Posterior cingulate gyrus (tissue), 11 donors: ENCODE results near the gene LSM14A.
"Not testable (repeated sequence)": the region's sequence is repeated elsewhere in the genome, so short reads cannot be mapped to it uniquely, and the experiment has no call there.

ENCODE experiments used
- DNase-seq, 10 donors: peaks; one replicate each; pipeline versions ENCODE4 v3.0.0 to v3.0.0-alpha.2; 2020 to 2021; ENCODE audit warnings: mixed read lengths in 3 of 10
- intact Hi-C: fragments of 100-400 bp; cut with DNase I; formaldehyde crosslinking; loops from one replicate; pipeline ENCODE4 v1.15.1; 2023

LSM14A gene

GRCh38 chr19:34188408-34188807 is 16.1 kb downstream of the LSM14A start:
- DNase-seq = no peak
- intact Hi-C loops = no loop called here

DNA sequence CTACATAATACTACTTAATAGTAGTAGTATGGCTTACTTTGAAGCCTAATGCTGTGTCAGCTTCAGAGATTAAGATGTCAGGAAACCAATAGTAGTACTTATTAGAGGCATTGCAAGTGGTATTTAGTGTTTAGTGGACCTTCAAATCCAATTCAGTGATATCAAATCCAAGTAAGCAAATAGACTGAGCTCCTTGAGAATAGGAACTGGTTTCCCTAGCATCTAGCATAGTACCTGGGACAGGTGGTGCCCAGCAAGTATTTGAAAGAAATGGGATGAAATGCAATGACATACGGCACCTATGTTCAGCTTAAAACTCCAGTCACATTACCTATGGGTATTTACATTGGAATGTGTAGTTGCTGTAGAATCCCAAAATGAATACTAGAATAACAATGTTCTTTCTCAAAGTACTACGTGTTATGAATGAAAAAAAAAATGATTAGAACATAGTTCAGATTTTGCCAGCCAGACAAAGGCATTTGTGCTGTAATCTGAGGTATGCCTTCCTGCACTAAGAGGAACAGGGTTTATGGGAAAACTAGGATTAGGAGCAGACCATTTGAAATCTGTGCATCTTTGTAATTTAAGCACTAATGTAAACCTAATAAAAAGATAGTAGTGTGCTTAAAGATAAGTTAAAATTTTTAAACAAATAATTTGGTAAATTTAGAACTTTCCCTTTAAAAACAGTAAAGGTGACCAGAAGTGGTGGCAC is 17.1 kb downstream of the LSM14A start:
- DNase-seq = no peak
- intact Hi-C loops = no loop called here

DNA sequence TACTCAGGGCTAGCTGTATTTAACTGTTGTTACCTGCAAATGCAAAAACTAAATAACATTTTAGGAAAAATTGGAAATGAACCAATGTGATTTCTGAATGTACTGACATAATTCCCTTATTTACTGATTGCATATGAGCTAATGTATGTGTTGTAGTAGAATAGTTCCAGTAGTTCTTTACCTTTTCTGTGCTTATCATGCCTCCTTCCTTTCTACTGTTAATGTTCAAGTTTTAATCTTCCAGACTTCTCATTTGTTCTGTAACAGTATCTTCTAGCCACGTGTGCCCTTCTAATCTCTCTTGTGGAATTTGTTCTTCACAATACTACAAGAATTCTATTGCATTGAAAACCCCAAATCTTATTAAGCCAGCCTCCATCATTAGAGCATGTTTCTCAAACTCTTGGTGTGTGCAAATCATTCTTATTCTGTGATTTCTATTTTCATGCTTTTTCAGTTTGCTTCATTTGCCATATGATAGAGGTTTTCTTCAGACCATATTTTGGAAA is 17.7 kb downstream of the LSM14A start:
- no peak for DNase-seq
- intact Hi-C loops = no loop called here

DNA sequence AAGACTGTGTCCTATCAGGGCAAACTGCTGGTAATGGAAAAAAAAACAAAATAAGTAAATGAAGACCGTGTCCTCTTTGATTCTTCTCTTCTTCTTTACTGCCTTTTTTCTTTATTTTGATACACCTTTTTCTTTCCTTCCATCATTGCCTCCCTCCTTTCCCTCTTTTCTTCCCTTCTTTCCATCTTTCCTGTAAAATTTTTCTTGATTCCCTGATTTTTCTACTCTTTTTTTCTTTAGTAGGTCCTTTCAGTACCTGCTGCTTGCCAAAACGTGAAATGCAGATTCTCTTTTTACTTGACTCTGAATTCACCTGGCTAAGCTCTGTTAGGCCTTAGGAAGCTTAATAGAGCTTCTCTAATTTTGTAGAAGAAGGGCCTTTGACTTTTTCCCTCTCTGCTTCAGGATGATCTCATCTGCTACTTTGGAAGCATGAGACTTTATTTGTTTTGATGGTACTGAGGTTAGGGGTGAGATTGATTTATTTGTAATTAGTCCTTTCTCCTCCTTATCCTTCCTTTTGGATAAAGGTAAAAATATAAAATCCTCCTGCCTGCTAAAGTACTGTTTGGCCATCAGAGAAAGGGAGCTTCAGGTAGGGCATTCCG is 19.2 kb downstream of the LSM14A start:
- DNase-seq = no peak
- intact Hi-C loops = no loop called here

- no peak for DNase-seq
- intact Hi-C loops = no loop called here
Observed at GRCh38 chr19:34193439-34193838, 21.1 kb downstream of the LSM14A start.

- DNase-seq = no peak
- intact Hi-C loops = no loop called here
Observed at GRCh38 chr19:34193876-34194275, 21.6 kb downstream of the LSM14A start.

DNA sequence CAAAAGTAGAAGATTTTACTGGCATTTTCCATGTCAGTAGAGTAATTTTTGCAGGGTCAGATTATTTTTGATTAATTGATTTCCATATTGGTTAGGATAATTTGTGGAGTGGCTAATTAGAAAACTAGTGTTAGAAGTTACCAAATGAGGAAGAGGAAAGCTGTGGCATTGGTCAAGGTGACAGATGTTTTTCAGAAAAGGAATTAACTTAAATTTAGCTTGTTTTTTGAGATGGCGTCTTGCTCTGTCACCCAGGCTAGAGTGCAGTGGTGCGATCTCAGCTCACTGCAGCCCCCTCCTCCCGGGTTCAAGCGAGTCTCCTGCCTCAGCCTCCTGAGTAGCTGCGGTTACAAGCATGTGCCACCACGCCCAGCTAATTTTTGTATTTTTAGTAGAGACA is 28.8 kb downstream of the LSM14A start:
- intact Hi-C loops = no loop called here

DNA sequence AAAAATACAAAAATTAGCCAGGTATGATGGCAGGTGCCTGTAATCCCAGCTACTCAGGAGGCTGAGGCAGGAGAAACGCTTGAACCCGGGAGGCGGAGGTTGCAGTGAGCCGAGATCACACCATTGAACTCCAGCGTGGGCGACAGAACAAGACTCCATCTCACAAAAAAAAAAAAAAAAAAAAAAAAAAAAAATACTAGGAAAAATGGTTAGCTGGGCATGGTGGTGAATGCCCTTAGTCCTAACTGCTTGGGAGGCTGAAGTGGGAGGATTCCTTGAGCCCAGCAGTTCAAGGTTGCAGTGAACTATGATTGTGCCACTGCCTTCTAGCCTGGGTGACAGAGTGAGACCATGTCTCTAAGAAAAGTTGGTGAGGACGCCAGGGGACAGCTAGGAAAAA is 33.0 kb downstream of the LSM14A start:
- intact Hi-C loops, DNase-seq: not testable (repeated sequence)

More for the DNA sequence above, 28.8 kb downstream of the LSM14A start:
- DNase-seq = no peak

DNA sequence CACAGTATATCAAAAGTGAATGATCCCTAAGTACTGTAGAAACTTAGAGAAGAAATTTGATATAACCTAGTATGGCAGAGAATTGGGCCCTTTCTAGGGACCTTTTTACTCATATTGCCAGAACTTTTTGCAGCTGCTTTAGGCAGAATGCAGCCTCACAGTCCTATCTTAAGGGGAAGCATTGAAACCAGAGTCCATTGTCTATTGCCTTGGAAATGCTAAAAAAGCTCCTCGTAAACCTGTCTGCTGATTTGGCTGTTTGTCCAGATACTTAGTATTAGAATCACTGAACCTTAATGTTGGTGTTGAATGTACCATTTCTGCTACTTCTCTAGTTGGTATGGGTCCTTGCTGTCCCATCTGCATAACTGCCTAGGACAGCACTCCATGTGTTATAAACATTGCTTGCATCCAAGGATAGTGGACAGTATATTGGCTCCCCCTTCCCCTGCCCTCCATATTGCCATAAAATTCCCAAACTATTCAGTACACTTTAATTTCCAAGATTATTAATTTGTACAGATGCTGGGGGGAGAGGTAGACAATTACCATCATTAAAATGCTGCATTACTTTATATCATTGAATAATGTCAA is 36.1 kb downstream of the LSM14A start:
- DNase-seq = no peak
- intact Hi-C loops = no loop called here

GRCh38 chr19:34209726-34210125 is 37.4 kb downstream of the LSM14A start:
- intact Hi-C loops = no loop called here
- no peak for DNase-seq

DNA sequence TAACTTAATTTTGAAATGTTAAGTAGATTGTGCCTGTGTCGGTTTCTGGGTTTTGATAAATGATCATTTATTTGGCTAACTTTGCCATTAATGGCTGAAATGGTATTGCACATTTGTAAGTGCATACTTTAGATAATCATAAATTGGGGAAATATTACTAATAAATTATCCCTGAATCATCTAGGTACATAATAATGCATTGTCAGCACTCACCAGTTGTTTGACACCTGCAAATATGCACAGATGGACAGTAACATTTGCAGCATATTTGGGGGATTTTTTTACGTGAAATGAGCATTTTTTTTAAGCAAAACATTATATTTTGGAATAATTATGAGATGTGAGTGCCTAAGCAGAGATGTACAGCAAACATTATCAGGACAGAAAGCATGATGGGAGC is 41.0 kb downstream of the LSM14A start:
- intact Hi-C loops = no loop called here
- no peak for DNase-seq

DNA sequence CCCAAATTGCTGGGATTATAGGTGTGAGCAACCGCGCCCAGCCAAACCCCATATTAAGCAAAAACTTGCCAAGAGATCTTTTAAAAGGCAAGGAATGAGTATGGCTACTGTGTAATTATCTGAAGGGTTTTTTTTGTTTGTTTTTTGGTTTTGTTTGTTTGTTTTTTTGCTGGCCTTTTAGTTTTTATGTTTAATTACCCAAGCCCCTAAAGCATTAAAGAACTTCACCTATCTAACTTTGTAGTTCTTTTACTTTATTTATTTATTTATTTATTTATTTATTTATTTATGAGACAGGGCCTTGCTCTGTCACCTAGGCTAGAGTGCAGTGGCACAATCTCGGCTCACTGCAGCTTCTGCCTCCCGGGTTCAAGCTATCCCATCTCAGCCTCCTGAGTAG is 41.7 kb downstream of the LSM14A start:
- DNase-seq = no peak
- intact Hi-C loops = no loop called here

DNA sequence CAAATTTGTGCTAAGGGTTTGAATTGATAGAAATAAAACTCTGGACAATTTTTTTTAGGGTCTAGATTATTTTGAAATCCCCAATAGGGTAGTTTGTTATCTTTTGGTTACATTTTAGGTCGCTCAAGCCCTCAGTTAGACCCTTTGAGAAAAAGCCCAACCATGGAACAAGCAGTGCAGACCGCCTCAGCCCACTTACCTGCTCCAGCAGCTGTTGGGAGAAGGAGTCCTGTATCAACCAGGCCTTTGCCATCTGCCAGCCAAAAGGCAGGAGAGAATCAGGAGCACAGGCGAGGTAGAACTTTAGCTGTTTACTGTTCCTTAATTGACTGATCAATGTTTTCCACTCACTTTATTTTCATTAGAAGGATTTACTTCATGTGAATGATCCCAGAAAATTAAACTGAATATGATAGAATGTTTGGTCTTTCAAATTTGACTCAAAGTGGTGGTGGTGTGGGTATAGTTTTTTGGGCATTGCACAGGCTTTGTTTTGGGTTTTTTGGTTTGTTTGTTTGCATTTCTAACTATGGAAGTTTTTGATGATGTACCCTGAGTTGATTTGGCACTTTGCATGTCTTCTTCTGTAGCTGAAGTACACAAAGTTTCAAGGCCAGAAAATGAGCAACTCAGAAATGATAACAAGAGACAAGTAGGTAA is 42.8 kb downstream of the LSM14A start:
- intact Hi-C loops = no loop called here
- DNase-seq = no peak

- no peak for DNase-seq
- intact Hi-C loops = no loop called here
Observed at GRCh38 chr19:34215666-34216038, 43.3 kb downstream of the LSM14A start.

DNA sequence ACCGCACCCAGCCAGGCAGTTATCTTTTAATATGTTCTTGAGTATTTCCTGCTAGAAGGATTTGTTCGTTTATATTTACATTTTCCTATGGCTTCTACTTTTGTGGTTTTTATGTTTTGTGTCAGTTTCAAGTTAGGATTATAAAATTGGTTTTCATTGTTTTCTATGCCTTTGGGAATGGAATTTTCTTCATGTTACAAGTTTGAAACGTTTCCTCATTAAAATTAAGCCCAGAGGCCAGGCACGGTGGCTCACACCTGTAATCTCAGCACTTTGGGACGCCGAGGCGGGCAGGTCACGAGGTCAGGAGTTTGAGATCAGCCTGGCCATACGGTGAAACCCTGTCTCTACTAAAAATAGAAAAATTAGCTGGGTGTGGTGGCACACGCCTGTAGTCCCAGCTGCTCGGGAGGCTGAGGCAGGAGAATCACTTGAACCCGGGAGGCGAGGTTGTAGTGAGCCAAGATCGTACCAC is 44.5 kb downstream of the LSM14A start:
- DNase-seq, intact Hi-C loops: not testable (repeated sequence)

DNA sequence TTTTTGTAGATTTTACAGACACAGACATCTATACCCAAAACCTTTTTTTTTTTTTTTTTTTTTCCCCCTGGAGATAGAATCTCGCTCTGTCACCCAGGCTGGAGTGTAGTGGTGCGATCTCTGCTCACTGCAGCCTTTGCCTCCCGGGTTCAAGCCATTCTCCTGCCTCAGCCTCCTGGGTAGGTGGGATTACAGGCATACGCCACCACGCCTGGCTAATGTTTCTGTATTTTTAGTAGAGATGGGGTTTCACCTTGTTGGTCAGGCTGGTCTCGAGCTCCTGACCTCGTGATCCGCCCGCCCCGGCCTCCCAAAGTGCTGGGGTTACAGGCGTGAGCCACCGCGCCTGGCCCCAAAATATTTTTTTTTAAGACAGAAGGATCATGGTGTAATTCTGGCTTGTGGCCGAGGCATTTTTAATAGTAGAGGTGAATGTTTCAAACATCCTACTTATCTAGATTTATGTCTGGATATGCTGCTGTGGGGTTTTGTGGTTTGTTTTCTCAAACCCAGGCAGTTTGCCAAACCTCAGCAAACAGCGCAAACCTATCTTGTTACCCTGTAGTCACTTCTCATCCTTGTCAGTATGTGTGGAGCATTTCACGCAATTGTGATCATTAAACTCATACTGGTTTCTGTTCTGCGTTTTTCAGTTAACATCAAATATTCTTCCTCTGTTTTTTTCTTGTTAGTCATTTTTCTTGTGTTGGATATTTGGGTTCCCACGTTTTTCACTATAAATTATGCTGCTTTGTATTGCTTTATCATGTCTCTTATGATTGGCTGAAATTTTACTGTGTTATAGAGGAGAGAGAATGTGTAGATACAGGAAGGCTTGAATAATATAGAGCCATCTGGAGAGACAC is 45.9 kb downstream of the LSM14A start:
- no peak for DNase-seq
- intact Hi-C loops = no loop called here

- intact Hi-C loops = no loop called here
- DNase-seq = no peak
Observed at GRCh38 chr19:34218818-34219164, 46.5 kb downstream of the LSM14A start.

DNA sequence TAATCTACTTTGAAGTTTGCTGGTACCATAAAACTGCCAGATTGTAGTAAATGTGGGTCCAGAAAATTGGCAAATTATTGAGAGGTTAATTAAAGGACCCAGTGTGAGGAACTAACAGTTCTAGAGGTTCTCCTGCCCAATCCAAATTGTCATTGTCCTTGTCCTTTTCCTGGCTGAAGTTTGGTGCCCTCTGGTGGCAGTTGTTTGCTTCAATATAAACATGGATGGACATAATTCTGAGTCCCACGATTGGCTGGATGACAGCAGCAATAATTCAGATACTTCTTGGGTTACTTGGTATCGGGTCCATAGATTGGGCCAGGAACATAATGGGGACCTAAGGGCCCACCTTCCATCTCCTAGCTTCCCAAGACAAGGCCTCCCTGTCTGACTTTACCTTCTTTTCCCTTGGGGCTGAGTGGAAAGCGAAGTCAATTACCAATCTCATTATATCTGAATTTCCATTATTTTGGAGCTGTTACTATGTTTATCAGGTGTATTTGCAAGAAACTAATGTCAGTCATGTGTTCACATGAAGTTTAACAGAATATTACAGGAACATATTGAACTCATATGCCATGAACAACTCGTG is 48.3 kb downstream of the LSM14A start:
- intact Hi-C loops = loop anchor here (5.0 kb wide), 1 partner anchor 43 kb away; no protein-coding TSS in a partner anchor
- DNase-seq = peak in 5 of 10 donors; percentile 45 to 67 (median 55)

DNA sequence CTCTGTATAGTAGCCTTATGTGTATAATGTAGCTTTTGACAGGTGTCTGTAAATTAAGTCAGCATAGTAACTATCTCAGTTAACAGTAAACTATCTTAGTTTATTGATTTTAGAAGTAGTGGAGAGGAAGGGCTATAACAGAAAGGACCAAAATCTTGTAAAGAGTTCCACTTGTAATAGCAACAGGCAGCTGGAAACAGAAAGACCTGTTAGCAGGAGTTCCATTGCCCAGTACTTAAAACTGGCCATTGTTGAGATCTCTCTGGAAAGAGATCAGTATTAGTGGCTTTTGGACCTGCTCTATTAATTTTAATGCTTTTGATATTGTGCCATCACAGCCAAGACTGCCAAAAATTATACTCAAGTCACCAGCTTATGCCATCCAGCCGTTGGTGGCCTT is 50.1 kb downstream of the LSM14A start:
- DNase-seq = no peak
- intact Hi-C loops = loop anchor here (5.0 kb wide), 1 partner anchor 45 kb away; no protein-coding TSS in a partner anchor
